GM12874 (cell line): ENCODE results near the gene SLC10A7.

ENCODE experiments used
- CTCF ChIP-seq: IDR thresholded peaks from 2 replicates; pipeline ENCODE4 v1.5.1; 2011; ENCODE audit warnings: low read depth, mild to moderate bottlenecking, control low read depth, low read length, moderate library complexity; ENCODE audit not compliant: insufficient read depth

SLC10A7 gene

GRCh38 chr4:146428298-146428697, 93.4 kb downstream of the SLC10A7 start:
- no peak for TF ChIP-seq CTCF

- no peak for TF ChIP-seq CTCF
These were observed 103.9 kb downstream of the SLC10A7 start for GRCh38 chr4:146417822-146418221.

- TF ChIP-seq CTCF: no peak
These were observed 105.9 kb downstream of the SLC10A7 start for GRCh38 chr4:146415829-146416228.

GRCh38 chr4:146407669-146408084, 114.1 kb downstream of the SLC10A7 start:
- TF ChIP-seq CTCF: no peak

GRCh38 chr4:146407257-146407656, 114.5 kb downstream of the SLC10A7 start:
- no peak for TF ChIP-seq CTCF

- no peak for TF ChIP-seq CTCF
These were observed 120.5 kb downstream of the SLC10A7 start for GRCh38 chr4:146401274-146401673.

GRCh38 chr4:146398896-146399445, 122.8 kb downstream of the SLC10A7 start:
- TF ChIP-seq CTCF: no peak
